Measurements from ENCODE around the gene CARD14.
"Not testable (repeated sequence)": the region's sequence is repeated elsewhere in the genome, so short reads cannot be mapped to it uniquely, and the experiment has no call there.

Gene CARD14

GRCh38 chr17:80187090-80187489 lies 17.3 kb downstream of the CARD14 start:
- no peak for DNase-seq

GRCh38 chr17:80187515-80187941 lies 17.7 kb downstream of the CARD14 start:
- no peak for DNase-seq

GRCh38 chr17:80189611-80190010 lies 19.8 kb downstream of the CARD14 start:
- DNase-seq = no peak

- no peak for DNase-seq
These were observed 20.9 kb downstream of the CARD14 start for GRCh38 chr17:80190716-80191115.

GRCh38 chr17:80191192-80191591 lies 21.4 kb downstream of the CARD14 start:
- no peak for DNase-seq

GRCh38 chr17:80191865-80192661 lies 22.2 kb downstream of the CARD14 start:
- DNase-seq = peak; percentile 22

- DNase-seq = no peak
These were observed 25.3 kb downstream of the CARD14 start for GRCh38 chr17:80195141-80195540.

- DNase-seq = no peak
These were observed 26.1 kb downstream of the CARD14 start for GRCh38 chr17:80195671-80196529.

- DNase-seq = no peak
These were observed 26.8 kb downstream of the CARD14 start for GRCh38 chr17:80196652-80197051.

- DNase-seq = no peak
These were observed 28.4 kb downstream of the CARD14 start for GRCh38 chr17:80198144-80198661.

GRCh38 chr17:80199295-80199694 lies 29.5 kb downstream of the CARD14 start:
- DNase-seq = not testable (repeated sequence)

GRCh38 chr17:80201446-80201845 lies 31.6 kb downstream of the CARD14 start:
- DNase-seq = no peak

GRCh38 chr17:80202197-80202596 lies 32.4 kb downstream of the CARD14 start:
- DNase-seq = no peak

- no peak for DNase-seq
These were observed 33.7 kb downstream of the CARD14 start for GRCh38 chr17:80203471-80203963.

- no peak for DNase-seq
These were observed 35.0 kb downstream of the CARD14 start for GRCh38 chr17:80204626-80205468.

- DNase-seq = no peak
These were observed 36.0 kb downstream of the CARD14 start for GRCh38 chr17:80205811-80206210.

GRCh38 chr17:80208050-80208449 lies 38.2 kb downstream of the CARD14 start:
- DNase-seq = no peak

- DNase-seq = no peak
These were observed 39.9 kb downstream of the CARD14 start for GRCh38 chr17:80209765-80210164.

- DNase-seq = no peak
These were observed 40.7 kb downstream of the CARD14 start for GRCh38 chr17:80210348-80211108.

GRCh38 chr17:80212109-80212508 lies 42.3 kb downstream of the CARD14 start:
- DNase-seq = no peak

- no peak for DNase-seq
These were observed 42.7 kb downstream of the CARD14 start for GRCh38 chr17:80212511-80212910.

Measured in NCI-H1694 (cell line).